LNCaP clone FGC (cell line): ENCODE results near the gene TULP1.

Experiments used
- DNase-seq: peaks from one replicate; pipeline ENCODE4 v3.0.0-alpha.2; 2011; ENCODE audit warnings: low read depth
- H3K4me3 ChIP-seq: 2 replicates; pipeline ENCODE4 v1.5.1; 2011; ENCODE audit warnings: mild to moderate bottlenecking, low read depth, low read length, control low read depth
- TF ChIP-seq, protein P1 (sequence below): IDR thresholded peaks from 2 replicates; pipeline ENCODE4 v1.5.1; 2012; ENCODE audit warnings: mild to moderate bottlenecking; ENCODE audit not compliant: control insufficient read depth, insufficient read depth; ENCODE audit errors: extremely low read depth

TULP1 gene

DNA sequence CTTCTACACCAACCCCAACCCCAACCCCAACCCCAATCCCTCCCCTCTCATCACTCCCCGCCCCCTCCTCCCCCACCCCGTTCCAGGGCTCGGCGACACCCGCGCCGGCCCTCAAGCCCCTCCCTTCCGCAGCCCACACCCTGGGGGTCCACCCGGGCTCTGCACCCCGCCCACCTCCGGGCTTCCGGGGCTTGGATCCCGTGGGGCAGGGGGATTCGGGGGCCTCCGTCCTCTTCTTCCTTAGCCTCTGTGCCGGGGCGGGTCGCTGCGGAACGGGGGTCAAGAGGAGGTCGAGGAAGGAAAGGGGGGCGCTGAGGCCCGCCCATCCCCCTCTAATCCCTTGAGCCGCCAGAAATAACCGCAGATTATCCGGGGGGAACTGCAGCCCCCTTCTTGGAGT is 690 bp downstream of the TULP1 start:
- DNase-seq: no peak
- TF ChIP-seq, protein P1, sequence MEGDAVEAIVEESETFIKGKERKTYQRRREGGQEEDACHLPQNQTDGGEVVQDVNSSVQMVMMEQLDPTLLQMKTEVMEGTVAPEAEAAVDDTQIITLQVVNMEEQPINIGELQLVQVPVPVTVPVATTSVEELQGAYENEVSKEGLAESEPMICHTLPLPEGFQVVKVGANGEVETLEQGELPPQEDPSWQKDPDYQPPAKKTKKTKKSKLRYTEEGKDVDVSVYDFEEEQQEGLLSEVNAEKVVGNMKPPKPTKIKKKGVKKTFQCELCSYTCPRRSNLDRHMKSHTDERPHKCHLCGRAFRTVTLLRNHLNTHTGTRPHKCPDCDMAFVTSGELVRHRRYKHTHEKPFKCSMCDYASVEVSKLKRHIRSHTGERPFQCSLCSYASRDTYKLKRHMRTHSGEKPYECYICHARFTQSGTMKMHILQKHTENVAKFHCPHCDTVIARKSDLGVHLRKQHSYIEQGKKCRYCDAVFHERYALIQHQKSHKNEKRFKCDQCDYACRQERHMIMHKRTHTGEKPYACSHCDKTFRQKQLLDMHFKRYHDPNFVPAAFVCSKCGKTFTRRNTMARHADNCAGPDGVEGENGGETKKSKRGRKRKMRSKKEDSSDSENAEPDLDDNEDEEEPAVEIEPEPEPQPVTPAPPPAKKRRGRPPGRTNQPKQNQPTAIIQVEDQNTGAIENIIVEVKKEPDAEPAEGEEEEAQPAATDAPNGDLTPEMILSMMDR: no peak
- H3K4me3 ChIP-seq: no peak overlapping the region

DNA sequence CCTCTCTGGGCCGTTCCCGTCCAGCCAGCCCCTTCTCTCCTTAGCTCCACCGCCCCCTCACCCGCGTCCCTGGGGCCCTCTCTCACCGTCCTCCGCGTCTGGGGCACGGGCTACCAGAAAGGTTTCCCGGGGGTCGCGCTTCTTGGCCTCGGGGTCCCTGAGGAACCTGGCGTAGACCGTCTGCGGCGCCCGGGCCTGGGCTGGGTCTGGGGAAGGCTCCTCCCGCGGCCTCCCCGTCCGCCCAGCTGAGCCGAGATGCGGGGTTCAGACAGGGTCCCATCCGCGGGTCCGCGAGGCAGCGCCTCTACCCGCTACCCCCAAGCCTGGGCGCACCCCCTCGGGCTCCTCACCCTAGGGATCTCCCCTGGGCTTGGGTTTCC is 1.1 kb downstream of the TULP1 start:
- TF ChIP-seq, protein P1: no peak
- no peak overlapping the region for H3K4me3 ChIP-seq

DNA sequence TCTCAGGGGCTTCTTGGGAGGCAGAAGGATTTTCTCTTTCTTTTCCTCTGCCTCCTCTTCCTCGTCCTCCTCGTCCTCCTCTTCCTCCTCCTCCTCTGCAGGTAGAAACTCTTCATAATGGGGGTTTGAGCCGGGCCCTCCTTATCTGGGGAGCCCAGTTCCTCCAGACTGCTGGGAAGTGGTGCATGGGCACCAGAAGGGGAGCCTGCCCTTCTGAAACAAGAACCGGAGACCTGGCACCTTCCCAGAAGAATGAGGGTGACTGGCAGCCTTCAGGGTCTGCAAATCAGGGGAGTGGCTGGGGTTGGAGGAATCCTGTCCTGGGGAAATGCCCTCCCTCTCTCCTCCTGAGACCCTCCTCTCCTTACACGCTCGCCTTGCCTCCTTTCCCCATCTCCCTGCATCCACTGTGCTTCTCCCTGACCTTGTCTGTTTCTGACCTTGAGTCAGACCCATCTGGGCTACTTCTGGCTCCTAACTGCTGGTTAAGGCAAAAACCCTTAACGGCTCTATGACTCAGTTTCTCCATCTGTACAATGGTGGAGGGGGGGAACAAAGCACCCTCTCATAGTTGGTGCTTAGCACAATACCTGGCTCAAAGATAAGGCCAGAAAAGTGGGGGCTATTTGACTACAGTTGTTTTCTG is 1.7 kb downstream of the TULP1 start:
- TF ChIP-seq, protein P1: no peak
- H3K4me3 ChIP-seq: no peak overlapping the region
- DNase-seq: no peak

More for the DNA sequence above, 1.1 kb downstream of the TULP1 start:
- no peak for DNase-seq

DNA sequence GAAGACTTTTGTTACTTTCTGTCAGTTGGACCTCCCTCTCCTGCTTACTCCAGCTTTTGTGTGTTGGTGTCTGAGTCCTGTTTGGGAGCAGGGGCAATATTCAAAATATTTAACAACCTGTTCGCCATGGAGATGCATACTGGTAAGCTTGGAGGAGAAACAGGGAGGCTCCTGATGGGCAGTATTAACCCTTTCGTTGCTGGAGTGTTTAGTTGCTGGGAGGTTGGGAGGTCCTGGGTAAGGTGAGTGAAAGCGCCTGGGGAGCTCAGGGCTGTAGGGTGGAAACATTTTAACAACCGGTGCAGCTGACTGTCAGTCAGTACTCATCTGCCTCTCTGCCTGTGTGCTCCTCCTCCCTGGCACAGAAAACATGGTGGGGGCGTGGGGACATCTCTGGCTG is 4.2 kb downstream of the TULP1 start:
- TF ChIP-seq, protein P1: no peak
- H3K4me3 ChIP-seq: no peak overlapping the region
- DNase-seq: no peak

DNA sequence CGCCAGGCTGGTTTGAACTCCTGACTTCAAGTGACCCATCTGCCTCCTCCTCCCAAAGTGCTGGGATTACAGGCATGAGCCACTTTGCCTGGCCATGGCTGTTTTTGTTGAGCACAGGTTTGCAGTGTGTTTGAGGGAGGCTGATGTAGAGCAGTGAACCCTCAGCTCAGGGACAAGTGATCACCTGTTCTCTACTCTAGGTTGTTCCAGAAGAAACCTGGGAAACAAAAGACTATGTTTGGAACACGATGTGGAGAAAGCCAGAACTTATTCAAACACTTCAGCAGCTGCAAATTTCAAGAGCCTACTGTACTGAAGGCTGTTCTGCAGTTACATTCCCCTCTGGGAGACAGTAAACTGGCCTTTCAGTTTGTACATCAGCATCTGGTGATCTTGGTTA is 4.7 kb downstream of the TULP1 start:
- TF ChIP-seq, protein P1: no peak
- H3K4me3 ChIP-seq: no peak overlapping the region
- no peak for DNase-seq

DNA sequence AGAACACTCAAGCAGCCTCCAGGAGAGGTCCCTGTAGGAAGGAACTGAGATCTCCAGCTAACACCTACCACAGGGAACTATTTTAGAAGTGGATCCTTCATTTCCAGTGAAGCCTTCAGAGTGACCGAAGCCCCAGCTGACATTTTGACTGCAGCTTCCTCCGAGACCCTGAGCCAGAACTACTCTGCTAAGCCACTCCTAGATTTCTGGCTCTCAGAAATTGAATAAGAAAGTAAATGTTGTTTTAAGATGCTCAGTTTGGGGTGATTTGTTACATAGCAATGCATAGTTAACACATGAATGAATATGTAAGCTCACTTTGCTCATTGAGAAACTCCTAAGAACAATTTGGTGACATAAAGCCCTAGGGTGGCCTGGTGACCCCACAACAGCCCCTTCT is 5.5 kb downstream of the TULP1 start:
- TF ChIP-seq, protein P1: no peak
- H3K4me3 ChIP-seq: no peak overlapping the region
- DNase-seq: no peak

DNA sequence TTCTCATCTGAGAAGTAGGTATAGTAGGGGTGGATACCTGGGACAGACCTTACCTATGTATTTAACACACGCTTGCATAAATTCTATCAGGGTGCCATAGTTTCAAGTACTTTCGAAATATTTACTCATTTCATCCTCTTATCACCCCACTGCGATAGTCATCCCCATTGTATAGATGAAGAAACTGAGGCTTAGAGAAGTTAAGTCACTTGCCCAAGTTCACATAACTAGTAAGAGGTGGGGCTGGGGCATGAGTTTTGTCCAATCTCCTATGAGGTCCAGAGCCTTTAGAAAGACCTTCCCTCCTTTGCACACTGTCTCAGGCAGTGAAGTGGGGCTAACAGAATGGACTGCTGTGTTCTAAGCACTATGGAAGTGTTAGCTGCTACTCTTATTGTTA is 6.2 kb downstream of the TULP1 start:
- H3K4me3 ChIP-seq: no peak overlapping the region
- no peak for DNase-seq
- TF ChIP-seq, protein P1: no peak
